ENCODE data around the gene TUBB2B.

GRCh38 chr6:3250231-3250675 is 22.8 kb upstream of the TUBB2B start:
- TF ChIP-seq POLR2A (IDR thresholded peaks at IDR 0.05) (no peak), EP300 (IDR thresholded peaks at IDR 0.05) (no peak)
- TF ChIP-seq, protein P1, sequence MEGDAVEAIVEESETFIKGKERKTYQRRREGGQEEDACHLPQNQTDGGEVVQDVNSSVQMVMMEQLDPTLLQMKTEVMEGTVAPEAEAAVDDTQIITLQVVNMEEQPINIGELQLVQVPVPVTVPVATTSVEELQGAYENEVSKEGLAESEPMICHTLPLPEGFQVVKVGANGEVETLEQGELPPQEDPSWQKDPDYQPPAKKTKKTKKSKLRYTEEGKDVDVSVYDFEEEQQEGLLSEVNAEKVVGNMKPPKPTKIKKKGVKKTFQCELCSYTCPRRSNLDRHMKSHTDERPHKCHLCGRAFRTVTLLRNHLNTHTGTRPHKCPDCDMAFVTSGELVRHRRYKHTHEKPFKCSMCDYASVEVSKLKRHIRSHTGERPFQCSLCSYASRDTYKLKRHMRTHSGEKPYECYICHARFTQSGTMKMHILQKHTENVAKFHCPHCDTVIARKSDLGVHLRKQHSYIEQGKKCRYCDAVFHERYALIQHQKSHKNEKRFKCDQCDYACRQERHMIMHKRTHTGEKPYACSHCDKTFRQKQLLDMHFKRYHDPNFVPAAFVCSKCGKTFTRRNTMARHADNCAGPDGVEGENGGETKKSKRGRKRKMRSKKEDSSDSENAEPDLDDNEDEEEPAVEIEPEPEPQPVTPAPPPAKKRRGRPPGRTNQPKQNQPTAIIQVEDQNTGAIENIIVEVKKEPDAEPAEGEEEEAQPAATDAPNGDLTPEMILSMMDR (IDR thresholded peaks at IDR 0.05) = no peak

Measured in sigmoid colon (tissue), 4 donors.